ENCODE data around the gene SLC41A3.

SLC41A3 gene
- total RNA-seq = 18.8 to 41.3 (median 29.6) reads per million in 9 experiments

GRCh38 chr3:126083913-126084767 lies at the start of gene SLC41A3:
SLC41A3 (minus strand) TSS chr3:126084124; CDS start chr3:126068219, 15,905 bp downstream.
- H3K9me3 Mint-ChIP-seq = no peaks in the 10 kb centered on the region
- peak within 1 kb of the TSS; percentile 92 to 96 for H3K27ac Mint-ChIP-seq
- H3K4me1 Mint-ChIP-seq (ENCODE audit: low read depth in 2 of 2) = peaks cover 14 to 15% of the 10 kb centered on the region in 2 donors
- ATAC-seq (replicated peaks) = peak; percentile 87
- H3K27me3 Mint-ChIP-seq = no peaks in the 10 kb centered on the region
- H3K36me3 Mint-ChIP-seq (ENCODE audit: insufficient read depth) = no peaks in the 10 kb centered on the region
- peak; percentile 72 to 78 (median 75) for DNase-seq
- H3K4me3 Mint-ChIP-seq = peak within 1 kb of the TSS; percentile 78 to 93

GRCh38 chr3:126133606-126134005 lies 49.7 kb upstream of the SLC41A3 start:
- Mint-ChIP-seq H3K4me3 (no peak overlapping the region), H3K36me3 (ENCODE audit: insufficient read depth) (no peaks in the 10 kb centered on the region), H3K27ac (no peak overlapping the region), H3K4me1 (ENCODE audit: low read depth in 2 of 2) (peaks cover 0 to 2% of the 10 kb centered on the region in 2 donors), H3K9me3 (no peaks in the 10 kb centered on the region), H3K27me3 (peaks cover 37 to 85% of the 10 kb centered on the region in 2 donors)
- DNase-seq = no peak
- no peak for ATAC-seq (replicated peaks)

GRCh38 chr3:126132751-126133511 lies 49.0 kb upstream of the SLC41A3 start:
- H3K36me3 Mint-ChIP-seq (ENCODE audit: insufficient read depth) = no peaks in the 10 kb centered on the region
- peaks cover 0 to 2% of the 10 kb centered on the region in 2 donors for H3K4me1 Mint-ChIP-seq (ENCODE audit: low read depth in 2 of 2)
- H3K27me3 Mint-ChIP-seq = peaks cover 36 to 81% of the 10 kb centered on the region in 2 donors
- no peaks in the 10 kb centered on the region for H3K9me3 Mint-ChIP-seq
- no peak overlapping the region for H3K4me3 Mint-ChIP-seq
- DNase-seq (no peak), ATAC-seq (replicated peaks) (no peak)
- H3K27ac Mint-ChIP-seq = no peak overlapping the region

- H3K27ac Mint-ChIP-seq = no peak overlapping the region
- DNase-seq (no peak), ATAC-seq (replicated peaks) (no peak)
- H3K4me3 Mint-ChIP-seq = no peak overlapping the region
- H3K4me1 Mint-ChIP-seq (ENCODE audit: low read depth in 2 of 2) = peaks cover 0 to 2% of the 10 kb centered on the region in 2 donors
- H3K9me3 Mint-ChIP-seq = no peaks in the 10 kb centered on the region
- peaks cover 30 to 81% of the 10 kb centered on the region in 2 donors for H3K27me3 Mint-ChIP-seq
- H3K36me3 Mint-ChIP-seq (ENCODE audit: insufficient read depth) = no peaks in the 10 kb centered on the region
These were observed 48.2 kb upstream of the SLC41A3 start for GRCh38 chr3:126131881-126132750.

- no peak for ATAC-seq (replicated peaks)
These were observed 47.2 kb upstream of the SLC41A3 start for GRCh38 chr3:126130981-126131745.

GRCh38 chr3:126130081-126130855 lies 46.3 kb upstream of the SLC41A3 start:
- ATAC-seq (replicated peaks) (no peak), DNase-seq (no peak)
- H3K4me1 Mint-ChIP-seq (ENCODE audit: low read depth in 2 of 2) = peaks cover 0 to 2% of the 10 kb centered on the region in 2 donors
- no peak overlapping the region for H3K27ac Mint-ChIP-seq
- no peak overlapping the region for H3K4me3 Mint-ChIP-seq
- peaks cover 37 to 81% of the 10 kb centered on the region in 2 donors for H3K27me3 Mint-ChIP-seq
- no peaks in the 10 kb centered on the region for H3K9me3 Mint-ChIP-seq
- no peaks in the 10 kb centered on the region for H3K36me3 Mint-ChIP-seq (ENCODE audit: insufficient read depth)

More at GRCh38 chr3:126130981-126131745, 47.2 kb upstream of the SLC41A3 start:
- peaks cover 33 to 81% of the 10 kb centered on the region in 2 donors for H3K27me3 Mint-ChIP-seq
- H3K4me3 Mint-ChIP-seq = no peak overlapping the region
- no peaks in the 10 kb centered on the region for H3K36me3 Mint-ChIP-seq (ENCODE audit: insufficient read depth)
- no peaks in the 10 kb centered on the region for H3K9me3 Mint-ChIP-seq
- DNase-seq = no peak
- peaks cover 0 to 2% of the 10 kb centered on the region in 2 donors for H3K4me1 Mint-ChIP-seq (ENCODE audit: low read depth in 2 of 2)
- H3K27ac Mint-ChIP-seq = no peak overlapping the region

GRCh38 chr3:126129398-126129891 lies 45.5 kb upstream of the SLC41A3 start:
- Mint-ChIP-seq H3K27ac (no peak overlapping the region), H3K27me3 (peaks cover 37 to 74% of the 10 kb centered on the region in 2 donors), H3K36me3 (ENCODE audit: insufficient read depth) (no peaks in the 10 kb centered on the region), H3K9me3 (no peaks in the 10 kb centered on the region), H3K4me3 (no peak overlapping the region), H3K4me1 (ENCODE audit: low read depth in 2 of 2) (peaks cover 0 to under 1% of the 10 kb centered on the region in 2 donors)
- DNase-seq (no peak), ATAC-seq (replicated peaks) (no peak)

- Mint-ChIP-seq H3K27me3 (peaks cover 33 to 67% of the 10 kb centered on the region in 2 donors), H3K4me1 (ENCODE audit: low read depth in 2 of 2) (no peaks in the 10 kb centered on the region), H3K4me3 (no peak overlapping the region), H3K27ac (no peak overlapping the region), H3K9me3 (no peaks in the 10 kb centered on the region), H3K36me3 (ENCODE audit: insufficient read depth) (no peaks in the 10 kb centered on the region)
- no peak for DNase-seq
- no peak for ATAC-seq (replicated peaks)
These were observed 44.8 kb upstream of the SLC41A3 start for GRCh38 chr3:126128504-126129397.

- Mint-ChIP-seq H3K9me3 (no peaks in the 10 kb centered on the region), H3K4me3 (no peak overlapping the region), H3K27me3 (peaks cover 26 to 58% of the 10 kb centered on the region in 2 donors), H3K4me1 (ENCODE audit: low read depth in 2 of 2) (no peaks in the 10 kb centered on the region), H3K27ac (no peak overlapping the region), H3K36me3 (ENCODE audit: insufficient read depth) (no peaks in the 10 kb centered on the region)
- DNase-seq (no peak), ATAC-seq (replicated peaks) (no peak)
These were observed 44.0 kb upstream of the SLC41A3 start for GRCh38 chr3:126127904-126128303.

GRCh38 chr3:126127452-126127851 lies 43.5 kb upstream of the SLC41A3 start:
- no peak for ATAC-seq (replicated peaks)
- Mint-ChIP-seq H3K4me1 (ENCODE audit: low read depth in 2 of 2) (no peaks in the 10 kb centered on the region), H3K9me3 (no peaks in the 10 kb centered on the region), H3K27me3 (peaks cover 22 to 54% of the 10 kb centered on the region in 2 donors), H3K27ac (no peak overlapping the region), H3K36me3 (ENCODE audit: insufficient read depth) (no peaks in the 10 kb centered on the region), H3K4me3 (no peak overlapping the region)
- DNase-seq = no peak

GRCh38 chr3:126126811-126127431 lies 43.0 kb upstream of the SLC41A3 start:
- Mint-ChIP-seq H3K9me3 (no peaks in the 10 kb centered on the region), H3K27me3 (peaks cover 19 to 49% of the 10 kb centered on the region in 2 donors), H3K4me3 (no peak overlapping the region), H3K27ac (no peak overlapping the region), H3K36me3 (ENCODE audit: insufficient read depth) (no peaks in the 10 kb centered on the region), H3K4me1 (ENCODE audit: low read depth in 2 of 2) (no peaks in the 10 kb centered on the region)
- DNase-seq (no peak), ATAC-seq (replicated peaks) (no peak)
